ENCODE results near the gene RABGAP1L.

DNA sequence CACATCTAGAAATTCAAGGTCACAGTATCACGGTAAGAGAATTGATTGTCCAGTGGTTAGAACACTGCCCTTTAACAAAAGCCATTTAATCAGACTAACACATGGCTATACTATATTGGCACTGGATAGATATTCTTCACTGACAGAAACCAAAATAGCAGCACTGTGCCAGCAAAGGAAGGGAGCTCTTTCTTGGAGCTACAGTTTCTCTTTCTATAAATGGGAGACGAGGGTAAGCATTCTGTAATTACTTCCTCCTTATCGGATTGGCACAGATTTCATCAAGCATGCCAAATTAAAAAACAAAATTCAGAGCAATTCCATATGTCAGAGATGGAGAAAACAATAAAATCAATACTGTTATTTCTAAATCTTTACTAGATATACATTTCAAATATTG lies 724.7 kb downstream of the RABGAP1L start:
- TF ChIP-seq, protein P1, sequence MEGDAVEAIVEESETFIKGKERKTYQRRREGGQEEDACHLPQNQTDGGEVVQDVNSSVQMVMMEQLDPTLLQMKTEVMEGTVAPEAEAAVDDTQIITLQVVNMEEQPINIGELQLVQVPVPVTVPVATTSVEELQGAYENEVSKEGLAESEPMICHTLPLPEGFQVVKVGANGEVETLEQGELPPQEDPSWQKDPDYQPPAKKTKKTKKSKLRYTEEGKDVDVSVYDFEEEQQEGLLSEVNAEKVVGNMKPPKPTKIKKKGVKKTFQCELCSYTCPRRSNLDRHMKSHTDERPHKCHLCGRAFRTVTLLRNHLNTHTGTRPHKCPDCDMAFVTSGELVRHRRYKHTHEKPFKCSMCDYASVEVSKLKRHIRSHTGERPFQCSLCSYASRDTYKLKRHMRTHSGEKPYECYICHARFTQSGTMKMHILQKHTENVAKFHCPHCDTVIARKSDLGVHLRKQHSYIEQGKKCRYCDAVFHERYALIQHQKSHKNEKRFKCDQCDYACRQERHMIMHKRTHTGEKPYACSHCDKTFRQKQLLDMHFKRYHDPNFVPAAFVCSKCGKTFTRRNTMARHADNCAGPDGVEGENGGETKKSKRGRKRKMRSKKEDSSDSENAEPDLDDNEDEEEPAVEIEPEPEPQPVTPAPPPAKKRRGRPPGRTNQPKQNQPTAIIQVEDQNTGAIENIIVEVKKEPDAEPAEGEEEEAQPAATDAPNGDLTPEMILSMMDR (IDR thresholded peaks at IDR 0.05), result no peak
- no peak for TF ChIP-seq POLR2A (IDR thresholded peaks at IDR 0.05)

Measured in Peyer's patch (tissue), 4 donors.